HG03108 (cell line): ENCODE measurements around the gene TRIM39.
"Not testable (repeated sequence)": the region's sequence is repeated elsewhere in the genome, so short reads cannot be mapped to it uniquely, and the experiment has no call there.

Experiments used
- ATAC-seq: cut with Tn5 transposase; IDR thresholded peaks from one replicate; pipeline ENCODE4 v1.9.1; 2021; ENCODE audit warnings: moderate library complexity; ENCODE audit not compliant: unreplicated experiment

Gene TRIM39

DNA sequence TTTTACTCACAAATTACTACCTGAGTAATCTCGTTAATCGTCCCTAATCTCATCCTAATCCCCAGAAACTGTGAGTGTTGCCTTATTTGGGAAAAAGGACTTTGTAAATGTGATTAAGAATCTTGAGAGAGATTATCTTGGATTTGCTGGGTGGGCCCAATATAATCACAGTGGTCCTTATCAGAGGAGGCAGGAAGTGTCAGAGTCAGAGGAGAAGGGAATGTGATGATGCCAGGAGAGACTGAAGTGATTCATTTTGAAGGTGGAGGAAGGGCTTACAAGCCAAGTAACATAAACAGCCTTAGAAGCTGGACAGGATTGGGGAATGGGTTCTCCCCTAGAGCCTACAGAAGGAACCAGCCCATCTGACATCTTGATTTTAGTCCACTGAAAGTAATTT lies 34.9 kb downstream of the TRIM39 start:
- ATAC-seq, result no peak

DNA sequence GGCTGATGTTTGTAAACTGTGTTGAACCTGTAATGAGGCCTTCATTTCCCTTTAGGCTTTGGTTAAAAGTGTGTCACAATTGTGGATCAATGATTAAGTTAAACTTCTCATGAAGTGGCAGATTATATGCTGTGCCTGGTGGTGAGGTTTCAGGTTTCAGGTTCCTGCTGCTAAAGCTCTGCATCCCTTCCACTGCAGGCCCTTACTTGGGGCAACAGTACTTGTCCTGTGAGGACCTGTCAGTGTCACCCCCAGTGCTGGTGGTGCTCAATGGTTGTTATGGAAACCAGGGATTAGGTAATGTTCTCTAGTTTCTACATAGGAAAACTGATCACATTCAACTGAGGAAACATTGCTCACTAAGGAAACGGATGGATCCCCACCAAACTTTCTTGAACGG lies 36.7 kb downstream of the TRIM39 start:
- no peak for ATAC-seq

DNA sequence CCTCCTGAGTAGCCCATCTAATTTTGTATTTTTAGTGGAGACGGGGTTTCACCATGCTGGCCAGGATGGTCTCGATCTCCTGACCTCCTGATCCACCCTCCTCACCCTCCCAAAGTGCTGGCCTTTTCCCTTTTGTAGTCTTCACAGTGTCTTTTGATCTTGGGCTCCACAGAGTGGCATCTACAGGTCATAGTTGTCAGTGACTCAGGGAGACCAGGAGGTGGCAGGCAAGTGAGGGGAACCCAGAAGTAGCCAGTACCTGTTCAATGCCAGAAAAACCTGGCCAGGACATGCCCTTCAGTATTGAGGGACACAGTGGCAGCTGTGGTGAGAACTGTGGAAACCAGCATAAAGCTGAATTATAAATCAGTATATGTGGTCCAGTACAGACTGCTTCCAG lies 37.9 kb downstream of the TRIM39 start:
- ATAC-seq, result no peak

DNA sequence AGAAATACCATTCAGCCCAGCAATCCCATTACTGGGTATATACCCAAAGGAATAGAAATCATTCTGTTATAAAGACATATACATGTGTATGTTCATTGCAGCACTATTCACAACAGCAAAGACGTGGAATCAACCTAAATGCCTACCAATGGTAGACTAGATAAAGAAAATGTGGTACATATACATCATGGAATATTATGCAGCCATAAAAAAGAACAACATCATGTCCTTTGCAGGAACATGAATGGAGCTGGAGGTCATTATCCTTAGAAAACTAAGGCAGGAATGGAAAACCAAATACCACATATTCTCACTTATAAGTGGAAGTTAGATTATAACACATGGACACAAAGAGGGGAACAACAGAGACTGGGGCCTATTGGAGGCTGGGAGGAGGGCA lies 42.6 kb downstream of the TRIM39 start:
- ATAC-seq, result not testable (repeated sequence)

DNA sequence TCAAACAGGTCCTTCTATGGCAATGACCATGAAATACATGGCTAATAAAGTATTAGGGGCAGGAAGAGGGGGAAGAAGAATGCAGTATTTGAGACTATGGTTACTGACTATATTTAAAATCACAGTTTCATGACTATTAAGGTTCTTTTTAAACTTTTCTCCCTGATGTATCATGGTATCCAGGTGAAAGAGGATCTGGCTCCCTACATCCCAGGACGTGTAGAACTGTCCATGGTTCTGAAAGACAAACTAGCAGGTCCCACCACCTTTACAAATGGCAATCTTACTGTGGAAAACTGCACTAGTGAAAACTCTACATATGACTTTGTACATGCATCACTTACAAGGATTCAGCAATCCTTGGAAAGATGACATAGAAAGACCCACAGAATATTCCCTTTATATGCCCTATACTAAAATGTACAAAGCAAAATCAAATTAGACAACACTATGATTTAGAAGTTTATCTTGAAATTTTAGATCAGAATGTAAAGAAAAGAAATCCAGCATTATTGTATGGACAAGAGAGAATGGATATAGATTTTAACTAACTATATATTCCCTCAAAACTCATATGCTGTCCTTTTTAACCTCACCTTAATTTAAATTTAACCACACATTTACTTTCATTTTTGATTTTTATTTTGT lies 51.7 kb downstream of the TRIM39 start:
- ATAC-seq, result no peak

DNA sequence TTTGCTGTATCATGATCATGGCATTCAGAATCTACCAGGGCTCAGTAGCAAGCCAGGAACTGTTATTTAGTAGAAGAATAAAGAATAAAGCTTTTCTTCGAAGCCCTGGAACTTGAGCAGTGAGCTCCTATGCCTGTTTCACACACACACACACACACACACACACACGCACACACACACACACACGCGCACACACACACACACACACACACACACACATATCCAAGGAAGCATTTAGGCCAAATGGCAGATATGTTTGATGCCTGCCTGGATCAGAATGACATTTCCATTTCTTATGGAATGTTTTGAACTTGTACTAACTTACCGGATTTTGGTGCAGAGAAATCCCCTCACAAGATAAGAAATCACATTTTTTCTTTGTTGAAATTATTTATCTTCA lies 53.7 kb downstream of the TRIM39 start:
- ATAC-seq, result no peak

DNA sequence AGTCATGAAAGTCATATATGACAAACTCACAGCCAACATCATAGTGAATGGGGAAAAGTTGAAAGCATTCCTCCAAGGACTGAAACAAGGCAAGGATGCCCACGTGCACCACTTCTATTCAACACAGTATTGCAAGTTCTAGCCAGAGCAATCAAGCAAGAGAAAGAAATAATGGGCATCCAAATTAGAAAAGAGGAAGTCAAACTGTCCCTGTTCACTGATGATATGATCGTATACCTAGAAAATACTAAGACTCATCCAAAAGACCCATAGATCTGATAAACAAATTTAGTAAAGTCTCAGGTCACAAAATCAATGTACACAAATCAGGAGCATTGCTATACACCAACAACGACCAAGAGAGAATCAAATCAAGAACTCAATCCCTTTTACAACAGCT lies 59.4 kb downstream of the TRIM39 start:
- no peak for ATAC-seq

DNA sequence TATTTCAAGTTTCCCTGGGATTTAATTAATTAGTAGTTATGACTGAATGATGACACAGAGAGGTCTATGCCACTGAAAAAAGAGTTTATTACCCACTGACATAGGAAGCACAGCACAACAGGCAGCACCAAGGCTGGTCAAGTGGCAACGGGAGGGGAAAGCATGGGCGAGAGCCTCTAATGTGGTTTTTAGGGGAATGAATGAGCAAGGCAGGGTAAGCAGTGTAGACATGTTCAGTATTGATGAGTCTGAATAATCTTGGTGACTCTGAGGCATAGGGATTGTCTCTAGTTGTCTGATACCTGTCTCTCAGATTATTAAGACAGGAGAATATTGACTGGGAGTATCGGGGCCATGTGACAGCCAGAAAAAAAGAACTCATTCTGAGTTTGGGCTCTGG lies 64.5 kb downstream of the TRIM39 start:
- no peak for ATAC-seq
